ENCODE measurements around the gene SLC35F6. TPM values are rescaled to one million over a fixed set of nuclear protein-coding genes. Genes with fewer than 3 reads are reported as not detected.
"Not testable (repeated sequence)": the region's sequence is repeated elsewhere in the genome, so short reads cannot be mapped to it uniquely, and the experiment has no call there.

Gene SLC35F6
- total RNA-seq, 1 experiment from 2014 or later: 33.9 TPM

- no peak overlapping the region for H3K4me2 ChIP-seq (ENCODE audit: low read length)
- CTCF ChIA-PET: no interaction called here
These were observed 47.2 kb downstream of the SLC35F6 start for GRCh38 chr2:26811261-26811660.

GRCh38 chr2:26811791-26812694 is 48.0 kb downstream of the SLC35F6 start:
- no peak overlapping the region for H2AFZ ChIP-seq (ENCODE audit: low read length)
- H3K9me2 ChIP-seq (replicated peaks; ENCODE audit: low read length): no peaks in the 10 kb centered on the region
- ATAC-seq: no peak
- no TSS peak for BruUV-seq (replicated peaks)
- no peak overlapping the region for H3K9ac ChIP-seq (ENCODE audit: low read length)
- no peaks in the 10 kb centered on the region for H3K36me3 ChIP-seq (ENCODE audit: low read depth, low read length)
- H3K4me3 ChIP-seq (ENCODE audit: low read length): no peak overlapping the region
- H3K79me2 ChIP-seq (ENCODE audit: low read length): no peaks in the 10 kb centered on the region
- CTCF ChIA-PET: no interaction called here
- intact Hi-C loops (cut with micrococcal nuclease): no loop called here
- no peaks in the 10 kb centered on the region for H3K9me3 ChIP-seq (ENCODE audit: low read length)
- no peaks in the 10 kb centered on the region for H4K20me1 ChIP-seq (ENCODE audit: low read length)
- H3K4me1 ChIP-seq (ENCODE audit: insufficient read depth, low read length): no peaks in the 10 kb centered on the region
- no peak for DNase-seq
- H3F3A ChIP-seq (ENCODE audit: low read length, unreplicated experiment): no peaks in the 10 kb centered on the region
- no peak for TF ChIP-seq EZH2 (IDR thresholded peaks at IDR 0.05; ENCODE audit: low read length, unreplicated experiment)
- no peak for TF ChIP-seq EZH2phosphoT487 (IDR thresholded peaks at IDR 0.05; ENCODE audit: borderline replicate concordance, low read length)
- no peak for TF ChIP-seq CTCF (conservative IDR thresholded peaks at IDR 0.05; ENCODE audit: low read depth, low read length)
- POLR2A ChIA-PET (ENCODE audit: unreplicated experiment): no interaction called here
- H3K27ac ChIP-seq (ENCODE audit: low read length): no peak overlapping the region
- H3K4me2 ChIP-seq (ENCODE audit: low read length): no peak overlapping the region
- no peaks in the 10 kb centered on the region for H3K27me3 ChIP-seq (ENCODE audit: low read length)

More at GRCh38 chr2:26811261-26811660, 47.2 kb downstream of the SLC35F6 start:
- H3K4me1 ChIP-seq (ENCODE audit: insufficient read depth, low read length): 0 out of 2 replicates have a peak, but pooled peaks cover 3% of the 10 kb centered on the region
- no TSS peak for BruUV-seq (replicated peaks)
- H3K9me2 ChIP-seq (replicated peaks; ENCODE audit: low read length): no peaks in the 10 kb centered on the region
- no peak overlapping the region for H2AFZ ChIP-seq (ENCODE audit: low read length)
- ATAC-seq (no peak), DNase-seq (no peak)
- intact Hi-C loops (cut with micrococcal nuclease): no loop called here
- H3K9ac ChIP-seq (ENCODE audit: low read length): no peak overlapping the region
- H3K36me3 ChIP-seq (ENCODE audit: low read depth, low read length): no peaks in the 10 kb centered on the region
- POLR2A ChIA-PET (ENCODE audit: unreplicated experiment): no interaction called here
- no peaks in the 10 kb centered on the region for H3F3A ChIP-seq (ENCODE audit: low read length, unreplicated experiment)
- H3K4me3 ChIP-seq (ENCODE audit: low read length): no peak overlapping the region
- no peaks in the 10 kb centered on the region for H4K20me1 ChIP-seq (ENCODE audit: low read length)
- H3K27me3 ChIP-seq (ENCODE audit: low read length): no peaks in the 10 kb centered on the region
- no peak overlapping the region for H3K27ac ChIP-seq (ENCODE audit: low read length)
- H3K79me2 ChIP-seq (ENCODE audit: low read length): no peaks in the 10 kb centered on the region
- no peaks in the 10 kb centered on the region for H3K9me3 ChIP-seq (ENCODE audit: low read length)
- TF ChIP-seq EZH2 (IDR thresholded peaks at IDR 0.05; ENCODE audit: low read length, unreplicated experiment): no peak
- no peak for TF ChIP-seq EZH2phosphoT487 (IDR thresholded peaks at IDR 0.05; ENCODE audit: borderline replicate concordance, low read length)
- no peak for TF ChIP-seq CTCF (conservative IDR thresholded peaks at IDR 0.05; ENCODE audit: low read depth, low read length)

GRCh38 chr2:26812731-26813130 is 48.6 kb downstream of the SLC35F6 start:
- ChIA-PET CTCF (no interaction called here), POLR2A (ENCODE audit: unreplicated experiment) (no interaction called here)
- H2AFZ ChIP-seq (ENCODE audit: low read length): no peak overlapping the region
- ATAC-seq (no peak), DNase-seq (no peak)
- H3F3A ChIP-seq (ENCODE audit: low read length, unreplicated experiment): no peaks in the 10 kb centered on the region
- H3K27ac ChIP-seq (ENCODE audit: low read length): no peak overlapping the region
- no peak for TF ChIP-seq EZH2 (IDR thresholded peaks at IDR 0.05; ENCODE audit: low read length, unreplicated experiment)
- no peak for TF ChIP-seq EZH2phosphoT487 (IDR thresholded peaks at IDR 0.05; ENCODE audit: borderline replicate concordance, low read length)
- no peak for TF ChIP-seq CTCF (conservative IDR thresholded peaks at IDR 0.05; ENCODE audit: low read depth, low read length)
- no peaks in the 10 kb centered on the region for H3K4me1 ChIP-seq (ENCODE audit: insufficient read depth, low read length)
- BruUV-seq (replicated peaks): no TSS peak
- H3K9me2 ChIP-seq (replicated peaks; ENCODE audit: low read length): no peaks in the 10 kb centered on the region
- intact Hi-C loops (cut with micrococcal nuclease): no loop called here
- no peaks in the 10 kb centered on the region for H3K36me3 ChIP-seq (ENCODE audit: low read depth, low read length)
- no peak overlapping the region for H3K4me2 ChIP-seq (ENCODE audit: low read length)
- no peak overlapping the region for H3K4me3 ChIP-seq (ENCODE audit: low read length)
- no peaks in the 10 kb centered on the region for H3K27me3 ChIP-seq (ENCODE audit: low read length)
- H3K9ac ChIP-seq (ENCODE audit: low read length): no peak overlapping the region
- H4K20me1 ChIP-seq (ENCODE audit: low read length): no peaks in the 10 kb centered on the region
- no peaks in the 10 kb centered on the region for H3K9me3 ChIP-seq (ENCODE audit: low read length)
- H3K79me2 ChIP-seq (ENCODE audit: low read length): no peaks in the 10 kb centered on the region

GRCh38 chr2:26814072-26814765 is 50.1 kb downstream of the SLC35F6 start:
- H4K20me1 ChIP-seq (ENCODE audit: low read length); H3K27me3 ChIP-seq (ENCODE audit: low read length); H3K4me1 ChIP-seq (ENCODE audit: insufficient read depth, low read length); DNase-seq; H3F3A ChIP-seq (ENCODE audit: low read length, unreplicated experiment); CTCF ChIA-PET; H3K36me3 ChIP-seq (ENCODE audit: low read depth, low read length); POLR2A ChIA-PET (ENCODE audit: unreplicated experiment); BruUV-seq (replicated peaks); H3K4me2 ChIP-seq (ENCODE audit: low read length); H3K9ac ChIP-seq (ENCODE audit: low read length); H3K27ac ChIP-seq (ENCODE audit: low read length); H3K79me2 ChIP-seq (ENCODE audit: low read length); H3K4me3 ChIP-seq (ENCODE audit: low read length); intact Hi-C loops (cut with micrococcal nuclease); H3K9me2 ChIP-seq (replicated peaks; ENCODE audit: low read length); H2AFZ ChIP-seq (ENCODE audit: low read length); ATAC-seq; H3K9me3 ChIP-seq (ENCODE audit: low read length): not testable (repeated sequence)
